ENCODE measurements around the gene APPL2.
A peak's percentile ranks its signal among the peaks of the same experiment; 100 is the strongest.
"Not testable (repeated sequence)": the region's sequence is repeated elsewhere in the genome, so short reads cannot be mapped to it uniquely, and the experiment has no call there.

Gene APPL2

GRCh38 chr12:105194947-105195346 lies 41.0 kb downstream of the APPL2 start:
- DNase-seq, result no peak

GRCh38 chr12:105192624-105193225 lies 43.2 kb downstream of the APPL2 start:
- DNase-seq, result peak in 16 of 56 donors; percentile 7 to 47 (median 18)

- DNase-seq, result no peak
These were observed 45.4 kb downstream of the APPL2 start for GRCh38 chr12:105190530-105190929.

- DNase-seq, result no peak
These were observed 46.7 kb downstream of the APPL2 start for GRCh38 chr12:105189293-105189692.

GRCh38 chr12:105183976-105184375 lies 52.0 kb downstream of the APPL2 start:
- DNase-seq, result not testable (repeated sequence)

GRCh38 chr12:105183406-105183805 lies 52.6 kb downstream of the APPL2 start:
- DNase-seq, result not testable (repeated sequence)

GRCh38 chr12:105179114-105179513 lies 56.9 kb downstream of the APPL2 start:
- DNase-seq, result not testable (repeated sequence)

GRCh38 chr12:105177208-105177607 lies 58.8 kb downstream of the APPL2 start:
- no peak for DNase-seq

GRCh38 chr12:105175397-105175990 lies 60.5 kb downstream of the APPL2 start:
- DNase-seq, result no peak

- no peak for DNase-seq
These were observed 64.1 kb downstream of the APPL2 start for GRCh38 chr12:105171691-105172436.

GRCh38 chr12:105170139-105170538 lies 65.8 kb downstream of the APPL2 start:
- no peak for DNase-seq

GRCh38 chr12:105168006-105168405 lies 68.0 kb downstream of the APPL2 start:
- DNase-seq, result no peak

- no peak for DNase-seq
These were observed 68.6 kb downstream of the APPL2 start for GRCh38 chr12:105167346-105167745.

- no peak for DNase-seq
These were observed 69.2 kb downstream of the APPL2 start for GRCh38 chr12:105166736-105167135.

GRCh38 chr12:105164068-105164467 lies 71.9 kb downstream of the APPL2 start:
- no peak for DNase-seq

- DNase-seq, result no peak
These were observed 73.8 kb downstream of the APPL2 start for GRCh38 chr12:105162174-105162573.

GRCh38 chr12:105158876-105159275 lies 77.1 kb downstream of the APPL2 start:
- no peak for DNase-seq

- no peak for DNase-seq
These were observed 78.4 kb downstream of the APPL2 start for GRCh38 chr12:105157606-105158005.

GRCh38 chr12:105156260-105156659 lies 79.7 kb downstream of the APPL2 start:
- no peak for DNase-seq

- no peak for DNase-seq
These were observed 93.7 kb downstream of the APPL2 start for GRCh38 chr12:105142259-105142658.

- no peak for DNase-seq
These were observed 94.6 kb downstream of the APPL2 start for GRCh38 chr12:105141320-105141922.

GRCh38 chr12:105138248-105138647 lies 97.7 kb downstream of the APPL2 start:
- no peak for DNase-seq

Measured in nucleus accumbens (tissue), 56 donors.